Osteocyte (in vitro differentiated cells): ENCODE results near the gene SGK1. TPM values are rescaled to one million over a fixed set of nuclear protein-coding genes. Genes with fewer than 3 reads are reported as not detected.
"Not testable (repeated sequence)": the region's sequence is repeated elsewhere in the genome, so short reads cannot be mapped to it uniquely, and the experiment has no call there.

Experiments
- DNase-seq: peaks from one replicate; pipeline ENCODE4 v3.0.0; 2021; ENCODE audit warnings: mixed read lengths; ENCODE audit not compliant: unreplicated experiment; ENCODE audit errors: extremely low spot score
- H3K27ac Mint-ChIP-seq: one replicate; pipeline ENCODE4 v1.8.0; 2021; ENCODE audit warnings: mild to moderate bottlenecking, mixed read lengths; ENCODE audit not compliant: unreplicated experiment
- H3K27me3 Mint-ChIP-seq: one replicate; pipeline ENCODE4 v1.8.0; 2021; ENCODE audit warnings: mixed read lengths; ENCODE audit not compliant: unreplicated experiment
- H3K36me3 Mint-ChIP-seq: one replicate; pipeline ENCODE4 v1.8.0; 2021; ENCODE audit warnings: mixed read lengths; ENCODE audit not compliant: unreplicated experiment
- H3K4me1 Mint-ChIP-seq: one replicate; pipeline ENCODE4 v1.8.0; 2021; ENCODE audit warnings: mixed read lengths; ENCODE audit not compliant: unreplicated experiment
- H3K4me3 Mint-ChIP-seq: one replicate; pipeline ENCODE4 v1.8.0; 2021; ENCODE audit warnings: mild to moderate bottlenecking, moderate library complexity, mixed read lengths; ENCODE audit not compliant: unreplicated experiment
- H3K9me3 Mint-ChIP-seq: one replicate; pipeline ENCODE4 v1.8.0; 2021; ENCODE audit warnings: mixed read lengths; ENCODE audit not compliant: unreplicated experiment
- CTCF ChIP-seq: fragments of 200-600 bp; sonication (generic); IDR thresholded peaks from 2 replicates; pipeline ENCODE4 v1.5.0; 2021; ENCODE audit warnings: antibody characterized with exemption, mild to moderate bottlenecking, moderate library complexity
- total RNA-seq: library from RNA; stranded (reverse); gene quantifications from 2 replicates; pipeline ENCODE4 v1.2.1, GENCODE V29; 2021

The SGK1 gene
- total RNA-seq, 1 donor from 2014 or later = 448 TPM

DNA sequence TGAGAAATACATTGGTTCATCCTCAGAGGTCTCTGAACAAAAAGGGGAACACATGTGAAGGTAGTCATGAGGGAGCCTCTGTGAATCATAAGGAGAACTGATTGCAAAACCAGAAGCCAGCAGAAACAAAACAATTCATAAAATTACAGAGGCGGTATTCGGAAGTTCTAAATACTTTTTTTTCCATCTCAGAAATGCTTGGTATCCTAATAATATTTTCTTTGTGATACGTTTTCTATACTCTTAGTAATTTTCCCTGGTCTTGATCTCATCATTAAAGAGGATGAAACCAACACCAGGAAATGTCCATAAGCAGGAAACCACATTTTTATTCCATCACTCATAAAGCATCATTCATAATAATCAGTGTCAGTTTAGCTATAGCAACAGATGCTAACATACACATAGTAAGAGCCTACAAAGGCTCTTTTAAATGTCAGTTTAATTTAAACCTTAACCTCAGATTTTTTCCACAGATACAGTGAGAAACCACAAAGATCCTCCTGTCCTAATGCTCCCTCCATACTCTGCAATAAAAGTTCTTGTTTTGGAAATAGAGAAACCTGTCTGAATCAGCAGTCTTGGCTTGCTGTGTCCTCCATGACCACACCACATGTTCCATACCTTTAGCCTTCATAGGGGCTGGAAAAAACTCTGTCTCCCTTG is 29.2 kb downstream of the SGK1 start:
- TF ChIP-seq CTCF = no peak
- H3K9me3 Mint-ChIP-seq = no peaks in the 10 kb centered on the region
- peaks cover 24% of the 10 kb centered on the region for H3K4me1 Mint-ChIP-seq
- no peak overlapping the region for H3K4me3 Mint-ChIP-seq
- H3K27ac Mint-ChIP-seq = peak overlapping the region; percentile 92
- no peak for DNase-seq
- no peaks in the 10 kb centered on the region for H3K36me3 Mint-ChIP-seq
- H3K27me3 Mint-ChIP-seq = no peaks in the 10 kb centered on the region

GRCh38 chr6:134287859-134288537 is 29.9 kb downstream of the SGK1 start:
- DNase-seq = no peak
- peak overlapping the region; percentile 92 for H3K27ac Mint-ChIP-seq
- H3K4me3 Mint-ChIP-seq = no peak overlapping the region

GRCh38 chr6:134282816-134283215 is 35.1 kb downstream of the SGK1 start:
- H3K4me3 Mint-ChIP-seq = no peak overlapping the region
- TF ChIP-seq CTCF = peak; percentile 13
- H3K9me3 Mint-ChIP-seq = no peaks in the 10 kb centered on the region
- DNase-seq = no peak
- H3K27me3 Mint-ChIP-seq = no peaks in the 10 kb centered on the region
- peaks cover 18% of the 10 kb centered on the region for H3K4me1 Mint-ChIP-seq
- no peaks in the 10 kb centered on the region for H3K36me3 Mint-ChIP-seq
- no peak overlapping the region for H3K27ac Mint-ChIP-seq

More at GRCh38 chr6:134287859-134288537, 29.9 kb downstream of the SGK1 start:
- Mint-ChIP-seq H3K27me3 (no peaks in the 10 kb centered on the region), H3K36me3 (no peaks in the 10 kb centered on the region), H3K4me1 (peaks cover 24% of the 10 kb centered on the region), H3K9me3 (no peaks in the 10 kb centered on the region)
- no peak for TF ChIP-seq CTCF

DNA sequence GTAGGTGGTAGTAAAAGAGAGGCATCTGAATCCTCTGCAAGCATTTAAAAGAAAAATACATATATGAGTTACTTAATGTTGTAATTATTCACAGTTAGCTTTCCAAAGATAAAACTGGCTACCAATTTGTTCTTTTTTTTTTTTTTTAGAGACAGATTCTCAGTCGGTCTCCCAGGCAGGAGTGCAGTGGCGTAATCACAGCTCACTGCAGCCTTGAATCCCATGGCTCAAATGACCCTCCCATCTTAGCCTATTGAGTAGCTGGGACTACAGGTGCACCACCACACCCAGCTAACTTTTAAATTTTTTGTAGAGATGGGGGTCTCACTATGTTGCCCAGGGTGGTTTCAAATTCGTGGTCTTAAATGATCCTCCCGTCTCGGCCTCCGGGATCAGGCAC is 36.5 kb downstream of the SGK1 start:
- Mint-ChIP-seq H3K27ac (no peak overlapping the region), H3K4me1 (peaks cover 25% of the 10 kb centered on the region), H3K9me3 (no peaks in the 10 kb centered on the region), H3K4me3 (no peak overlapping the region), H3K36me3 (no peaks in the 10 kb centered on the region), H3K27me3 (no peaks in the 10 kb centered on the region)
- no peak for TF ChIP-seq CTCF
- DNase-seq = no peak

DNA sequence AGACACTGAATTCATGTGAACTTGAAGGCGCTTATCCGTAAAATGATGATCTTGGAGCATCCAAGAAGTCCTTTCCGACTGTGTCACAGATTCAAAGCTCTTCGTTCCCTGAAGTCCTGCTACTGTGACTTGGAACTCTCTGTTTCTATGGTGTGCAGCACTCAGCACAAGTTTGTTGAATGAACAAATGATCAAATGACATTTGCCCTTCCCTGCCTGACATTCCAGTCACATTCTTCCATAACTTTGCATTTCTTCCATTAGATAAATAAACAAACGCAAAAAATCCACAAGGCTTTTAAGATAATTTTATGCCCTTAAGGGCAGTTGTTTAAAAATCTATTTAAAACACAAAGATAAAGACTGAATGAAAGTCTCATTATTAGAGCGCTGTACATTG is 39.9 kb downstream of the SGK1 start:
- no peak for TF ChIP-seq CTCF
- DNase-seq = no peak
- H3K27me3 Mint-ChIP-seq = no peaks in the 10 kb centered on the region
- H3K27ac Mint-ChIP-seq = no peak overlapping the region
- H3K36me3 Mint-ChIP-seq = no peaks in the 10 kb centered on the region
- H3K4me1 Mint-ChIP-seq = peaks cover 28% of the 10 kb centered on the region
- no peak overlapping the region for H3K4me3 Mint-ChIP-seq
- H3K9me3 Mint-ChIP-seq = no peaks in the 10 kb centered on the region

GRCh38 chr6:134276891-134277377 is 41.0 kb downstream of the SGK1 start:
- not testable (repeated sequence) for DNase-seq
- H3K4me1 Mint-ChIP-seq = peaks cover 28% of the 10 kb centered on the region

More at GRCh38 chr6:134276891-134277377, 41.0 kb downstream of the SGK1 start:
- H3K27me3 Mint-ChIP-seq, H3K27ac Mint-ChIP-seq, H3K9me3 Mint-ChIP-seq, H3K4me3 Mint-ChIP-seq, H3K36me3 Mint-ChIP-seq: not testable (repeated sequence)
